HCT116 (cell line): ENCODE measurements around the gene CCDC80. TPM values are rescaled to one million over a fixed set of nuclear protein-coding genes. Genes with fewer than 3 reads are reported as not detected.

Source experiments
- ATAC-seq: fragments of 200-7000 bp; cut with Tn5 transposase; 2 replicates; pipeline ENCODE4 v1.9.1; 2020; ENCODE audit warnings: mild to moderate bottlenecking, moderate library complexity
- BruUV-seq: library from RNA; stranded (reverse); fragments of 400-500 nt; replicated peaks from 2 replicates; lab custom pipeline; 2021; lab: Mats Ljungman, UMichigan
- CTCF ChIA-PET: fragments of 300-600 bp; sonication (Branson Sonifier 250); formaldehyde crosslinking; loops from one replicate; lab custom pipeline; 2021; ENCODE audit warnings: antibody characterized with exemption; lab: Charles Lee
- POLR2A ChIA-PET: fragments of 300-600, 350-600 bp; sonication (Branson Sonifier 250); formaldehyde crosslinking; loops from one replicate; lab custom pipeline; 2021; ENCODE audit warnings: antibody characterized with exemption; lab: Charles Lee
- RAD21 ChIA-PET, 2 experiments: fragments of 300-600 bp; sonication (Branson Sonifier 250); formaldehyde crosslinking; loops; one replicate each; lab custom pipeline; 2023; ENCODE audit warnings: low total read pairs in 2 of 2; ENCODE audit not compliant: uncharacterized antibody in 2 of 2, unreplicated experiment in 2 of 2, low non-redundant PET in 1 of 2; lab: Charles Lee
- DNase-seq: peaks from one replicate; pipeline ENCODE4 v3.0.0-alpha.2; 2010; ENCODE audit warnings: low read depth, low spot score
- H2AFZ ChIP-seq: fragments of 200-600 bp; shearing (Covaris generic), sonication (generic); 2 replicates; pipeline ENCODE4 v1.6.1; 2017; ENCODE audit warnings: low read depth, mixed run types, mixed read lengths, antibody characterized with exemption, low read length; ENCODE audit not compliant: poor library complexity, severe bottlenecking
- H3K27ac ChIP-seq: 2 replicates; pipeline ENCODE4 v1.5.1; 2012; ENCODE audit warnings: low read depth, low read length
- H3K27me3 ChIP-seq: fragments of 200-600 bp; sonication (generic); 2 replicates; pipeline ENCODE4 v1.6.1; 2016; ENCODE audit warnings: mixed run types, low read length, mixed read lengths; ENCODE audit not compliant: insufficient read depth
- H3K36me3 ChIP-seq, 2 experiments: fragments of 200-500 bp in 1 of 2; fragments of 200-600 bp in 1 of 2; sonication (Bioruptor generic) in 1 of 2; sonication (generic) in 1 of 2; 2 replicates each; pipeline versions ENCODE4 v1.5.1 to v1.6.1; 2014 to 2016; ENCODE audit warnings: low read length in 2 of 2, inconsistent platforms in 1 of 2, mixed read lengths in 1 of 2, mixed run types in 1 of 2; ENCODE audit not compliant: insufficient read depth in 2 of 2, control insufficient read depth in 1 of 2
- H3K4me1 ChIP-seq, 2 experiments: fragments of 200-600 bp in 1 of 2; sonication (generic) in 1 of 2; 2 replicates each; pipeline versions ENCODE4 v1.5.1 to v1.6.1; 2012 to 2017; ENCODE audit warnings: low read length in 2 of 2, inconsistent platforms in 1 of 2, mild to moderate bottlenecking in 1 of 2, mixed read lengths in 1 of 2, mixed run types in 1 of 2, moderate library complexity in 1 of 2; ENCODE audit not compliant: insufficient read depth in 2 of 2, control insufficient read depth in 1 of 2
- H3K4me2 ChIP-seq: fragments of 200-600 bp; sonication (generic); 2 replicates; pipeline ENCODE4 v1.6.1; 2017; ENCODE audit warnings: mixed run types, low read length, mixed read lengths
- H3K4me3 ChIP-seq, 2 experiments: fragments of 200-600 bp in 1 of 2; sonication (generic) in 1 of 2; replicated peaks in 1 of 2; 2 replicates each; pipeline ENCODE4 v1.5.1; 2011 to 2016; ENCODE audit warnings: low read length in 2 of 2, control low read depth in 1 of 2, low read depth in 1 of 2, mild to moderate bottlenecking in 1 of 2, mixed read lengths in 1 of 2, mixed run types in 1 of 2
- H3K79me2 ChIP-seq: fragments of 200-600 bp; sonication (generic); 2 replicates; pipeline ENCODE4 v1.6.1; 2017; ENCODE audit warnings: mild to moderate bottlenecking, mixed run types, low read length, moderate library complexity, mixed read lengths; ENCODE audit not compliant: insufficient read depth
- H3K9ac ChIP-seq: fragments of 200-600 bp; sonication (generic); 2 replicates; pipeline ENCODE4 v1.6.1; 2016; ENCODE audit warnings: low read length, mixed read lengths
- H3K9me2 ChIP-seq: fragments of 200-600 bp; sonication (generic), shearing (Covaris generic); 2 replicates; pipeline ENCODE4 v1.6.1; 2017; ENCODE audit warnings: mixed run types, mild to moderate bottlenecking, moderate library complexity; ENCODE audit not compliant: insufficient read depth
- H3K9me3 ChIP-seq, 2 experiments: fragments of 200-500 bp in 1 of 2; fragments of 200-600 bp in 1 of 2; sonication (Bioruptor generic) in 1 of 2; sonication (generic) in 1 of 2; 2 replicates each; pipeline ENCODE4 v1.6.1; 2014 to 2017; ENCODE audit warnings: low read length in 2 of 2, mixed read lengths in 2 of 2, inconsistent platforms in 1 of 2, low read depth in 1 of 2, mild to moderate bottlenecking in 1 of 2, mixed run types in 1 of 2, moderate library complexity in 1 of 2; ENCODE audit not compliant: control insufficient read depth in 1 of 2, insufficient read depth in 1 of 2
- H4K20me1 ChIP-seq: fragments of 200-600 bp; sonication (generic), shearing (Covaris generic); 2 replicates; pipeline ENCODE4 v1.6.1; 2017; ENCODE audit warnings: mixed run types, mild to moderate bottlenecking, moderate library complexity; ENCODE audit not compliant: insufficient read depth
- CBX3 ChIP-seq: IDR thresholded peaks from 2 replicates; pipeline ENCODE4 v1.6.1; 2012; ENCODE audit warnings: low read depth
- CEBPB ChIP-seq: IDR thresholded peaks from 2 replicates; pipeline ENCODE4 v1.6.1; 2012; ENCODE audit warnings: low read depth
- ELF1 ChIP-seq: IDR thresholded peaks from 2 replicates; pipeline ENCODE4 v1.6.1; 2012; ENCODE audit warnings: low read depth, borderline replicate concordance
- EZH2 ChIP-seq: fragments of 200-600 bp; sonication (generic); IDR thresholded peaks from 2 replicates; pipeline ENCODE4 v1.6.1; 2017; ENCODE audit warnings: antibody characterized with exemption, mixed run types
- EZH2phosphoT487 ChIP-seq: fragments of 200-600 bp; IDR thresholded peaks from 2 replicates; pipeline ENCODE4 v1.6.1; 2018; ENCODE audit warnings: antibody characterized with exemption, borderline replicate concordance
- FOSL1 ChIP-seq: IDR thresholded peaks from 2 replicates; pipeline ENCODE4 v1.6.1; 2012; ENCODE audit warnings: low read depth
- JUND ChIP-seq: IDR thresholded peaks from 2 replicates; pipeline ENCODE4 v1.6.1; 2012
- POLR2A ChIP-seq: IDR thresholded peaks from 2 replicates; pipeline ENCODE4 v1.7.0; 2011; ENCODE audit warnings: borderline replicate concordance; ENCODE audit not compliant: insufficient read depth, insufficient read length; ENCODE audit errors: extremely low read depth
- RAD21 ChIP-seq: IDR thresholded peaks from 2 replicates; pipeline ENCODE4 v1.6.1; 2012; ENCODE audit warnings: low read depth, mild to moderate bottlenecking
- SIN3A ChIP-seq: IDR thresholded peaks from 2 replicates; pipeline ENCODE4 v1.6.1; 2012; ENCODE audit warnings: low read depth
- SP1 ChIP-seq: IDR thresholded peaks from 2 replicates; pipeline ENCODE4 v1.6.1; 2012; ENCODE audit warnings: low read depth
- SRF ChIP-seq: IDR thresholded peaks from 2 replicates; pipeline ENCODE4 v1.6.1; 2012; ENCODE audit warnings: low read depth
- TCF7L2 ChIP-seq: IDR thresholded peaks from 2 replicates; pipeline ENCODE4 v1.7.0; 2011; ENCODE audit warnings: borderline replicate concordance, inconsistent platforms; ENCODE audit not compliant: insufficient read depth, insufficient read length; ENCODE audit errors: extremely low read depth
- YY1 ChIP-seq: IDR thresholded peaks from 2 replicates; pipeline ENCODE4 v1.6.1; 2011; ENCODE audit warnings: low read length, low read depth, moderate library complexity, mild to moderate bottlenecking; ENCODE audit not compliant: insufficient replicate concordance; ENCODE audit errors: extremely low read depth
- ZFX ChIP-seq: fragments of 450-650 bp; IDR thresholded peaks from 2 replicates; pipeline ENCODE4 v1.6.1; 2017
- ZNF274 ChIP-seq: fragments of 200-500 bp; sonication (Bioruptor generic); IDR thresholded peaks from 2 replicates; pipeline ENCODE4 v1.6.1; 2014; ENCODE audit warnings: mild to moderate bottlenecking, low read depth, low read length, inconsistent platforms
- intact Hi-C: fragments of 100-400 bp; cut with micrococcal nuclease; formaldehyde crosslinking; loops from 2 replicates; pipeline ENCODE4 v1.10.0; 2022
- total RNA-seq: library from RNA; stranded (reverse); gene quantifications from one replicate; pipeline ENCODE4 v1.2.1, GENCODE V29; 2021; ENCODE audit not compliant: unreplicated experiment
- TF ChIP-seq, protein P1 (sequence below), 3 experiments: fragments of 200-600 bp in 1 of 3; sonication (generic) in 1 of 3; IDR thresholded peaks in 2 of 3; conservative IDR thresholded peaks in 1 of 3; 2 replicates each; pipeline ENCODE4 v1.5.1; 2012 to 2017; ENCODE audit warnings: low read depth in 2 of 3, low read length in 2 of 3, antibody characterized with exemption in 1 of 3, borderline replicate concordance in 1 of 3, control low read depth in 1 of 3, mild to moderate bottlenecking in 1 of 3, mixed read lengths in 1 of 3, mixed run types in 1 of 3, moderate library complexity in 1 of 3; ENCODE audit not compliant: insufficient read depth in 1 of 3

CCDC80 gene
- total RNA-seq, 1 experiment from 2014 or later: 1.7 TPM

DNA sequence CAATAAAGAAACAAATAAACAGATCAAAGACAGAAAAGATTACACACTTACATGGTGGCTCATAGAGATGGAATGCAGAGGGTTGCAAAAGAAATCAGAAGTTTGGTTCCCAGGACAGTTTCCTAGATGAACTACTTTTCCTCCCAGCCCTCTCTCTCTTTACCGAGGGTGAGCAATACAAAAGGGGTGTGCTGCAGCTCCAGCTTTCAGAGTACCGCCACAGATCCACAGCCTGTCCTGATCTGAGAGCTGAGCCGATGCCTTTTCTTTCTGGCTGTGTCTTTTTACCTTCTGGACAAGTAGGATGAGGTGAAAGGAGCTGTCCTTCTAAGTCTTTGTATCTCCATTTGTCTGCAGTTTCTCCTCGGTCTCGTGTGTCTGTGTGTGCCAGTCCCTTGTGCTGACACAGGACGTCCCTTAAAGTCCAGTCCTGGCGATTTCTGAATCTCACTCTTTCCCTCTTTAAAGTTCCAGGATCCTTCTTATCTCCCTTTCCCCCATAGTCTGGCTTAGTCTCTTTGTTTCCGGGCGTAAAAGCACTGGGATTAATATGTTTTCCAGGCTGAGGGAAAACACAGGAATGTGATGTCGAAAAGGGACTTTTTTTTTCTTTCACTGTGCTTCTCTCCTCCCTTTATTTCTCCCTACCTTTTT lies 540 bp downstream of the CCDC80 start:
- CTCF ChIA-PET: no interaction called here
- no peaks in the 10 kb centered on the region for H3K36me3 ChIP-seq
- BruUV-seq: no TSS peak
- RAD21 ChIA-PET: no interaction called here
- intact Hi-C loops: loop anchor here (5.0 to 10.0 kb wide), 4 partner anchors 58 to 984 kb away; partner anchors contain the start of gene GTPBP8
- no peaks in the 10 kb centered on the region for H4K20me1 ChIP-seq
- H3K9ac ChIP-seq: no peak overlapping the region
- no peak for DNase-seq
- peaks cover 0 to 13% of the 10 kb centered on the region in 2 experiments; a peak in 3 of 4 replicates for H3K4me1 ChIP-seq
- no peak for ATAC-seq
- H3K9me3 ChIP-seq: no peaks in the 10 kb centered on the region
- H2AFZ ChIP-seq: no peak overlapping the region
- no peaks in the 10 kb centered on the region for H3K79me2 ChIP-seq
- H3K27ac ChIP-seq: no peak overlapping the region
- no peaks in the 10 kb centered on the region for H3K9me2 ChIP-seq
- H3K4me3 ChIP-seq: no peak overlapping the region
- TF ChIP-seq TCF7L2 (no peak), SP1 (no peak), ZFX (no peak), ELF1 (no peak), SRF (no peak), CEBPB (no peak), YY1 (no peak), EZH2 (no peak), ZNF274 (no peak), EZH2phosphoT487 (no peak), POLR2A (no peak), SIN3A (no peak), RAD21 (no peak), JUND (no peak), CBX3 (no peak), FOSL1 (no peak)
- TF ChIP-seq, protein P1, sequence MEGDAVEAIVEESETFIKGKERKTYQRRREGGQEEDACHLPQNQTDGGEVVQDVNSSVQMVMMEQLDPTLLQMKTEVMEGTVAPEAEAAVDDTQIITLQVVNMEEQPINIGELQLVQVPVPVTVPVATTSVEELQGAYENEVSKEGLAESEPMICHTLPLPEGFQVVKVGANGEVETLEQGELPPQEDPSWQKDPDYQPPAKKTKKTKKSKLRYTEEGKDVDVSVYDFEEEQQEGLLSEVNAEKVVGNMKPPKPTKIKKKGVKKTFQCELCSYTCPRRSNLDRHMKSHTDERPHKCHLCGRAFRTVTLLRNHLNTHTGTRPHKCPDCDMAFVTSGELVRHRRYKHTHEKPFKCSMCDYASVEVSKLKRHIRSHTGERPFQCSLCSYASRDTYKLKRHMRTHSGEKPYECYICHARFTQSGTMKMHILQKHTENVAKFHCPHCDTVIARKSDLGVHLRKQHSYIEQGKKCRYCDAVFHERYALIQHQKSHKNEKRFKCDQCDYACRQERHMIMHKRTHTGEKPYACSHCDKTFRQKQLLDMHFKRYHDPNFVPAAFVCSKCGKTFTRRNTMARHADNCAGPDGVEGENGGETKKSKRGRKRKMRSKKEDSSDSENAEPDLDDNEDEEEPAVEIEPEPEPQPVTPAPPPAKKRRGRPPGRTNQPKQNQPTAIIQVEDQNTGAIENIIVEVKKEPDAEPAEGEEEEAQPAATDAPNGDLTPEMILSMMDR (IDR thresholded peaks at IDR 0.05 in 2 of 3, conservative IDR thresholded peaks at IDR 0.05 in 1 of 3; ENCODE audit: borderline replicate concordance in 1 of 3, insufficient read depth in 1 of 3, low read depth in 2 of 3, low read length in 2 of 3): no peak
- peak overlapping the region; percentile 22; the same call in 1 of the 2 replicates for H3K4me2 ChIP-seq
- no peaks in the 10 kb centered on the region for H3K27me3 ChIP-seq
- POLR2A ChIA-PET: interaction anchor here (0.7 kb wide), 1 partner anchor 79 kb away, joined by 3 read pairs; the partner anchor contains the start of genes ATG3 and SLC35A5
